ENCODE results near the gene MKNK2. TPM values are rescaled to one million over a fixed set of nuclear protein-coding genes. Genes with fewer than 3 reads are reported as not detected.

The MKNK2 gene
- total RNA-seq, 1 experiment from 2014 or later, result 271 TPM

GRCh38 chr19:2080336-2080988 lies 29.4 kb upstream of the MKNK2 start:
- H3K27ac ChIP-seq (ENCODE audit: low read depth, low read length), result no peak overlapping the region
- H3K4me3 ChIP-seq (replicated peaks in 1 of 2; ENCODE audit: low read depth in 1 of 2, low read length in 2 of 2), result no peak overlapping the region
- ChIA-PET POLR2A (no interaction called here), RAD21 (ENCODE audit: low non-redundant PET in 1 of 2, low total read pairs in 2 of 2, uncharacterized antibody in 2 of 2, unreplicated experiment in 2 of 2) (no interaction called here), CTCF (no interaction called here)
- TF ChIP-seq RAD21 (IDR thresholded peaks at IDR 0.05; ENCODE audit: low read depth) (no peak), ELF1 (IDR thresholded peaks at IDR 0.05; ENCODE audit: borderline replicate concordance, low read depth) (no peak), TCF7L2 (IDR thresholded peaks at IDR 0.05; ENCODE audit: borderline replicate concordance, extremely low read depth, insufficient read depth, insufficient read length) (no peak), CTCF (IDR thresholded peaks at IDR 0.05 in 2 of 3, conservative IDR thresholded peaks at IDR 0.05 in 1 of 3; ENCODE audit: borderline replicate concordance in 1 of 3, insufficient read depth in 1 of 3, low read depth in 2 of 3, low read length in 2 of 3) (no peak), FOSL1 (IDR thresholded peaks at IDR 0.05; ENCODE audit: low read depth) (no peak), EZH2 (IDR thresholded peaks at IDR 0.05) (no peak), SRF (IDR thresholded peaks at IDR 0.05; ENCODE audit: low read depth) (no peak), ZFX (IDR thresholded peaks at IDR 0.05) (no peak), POLR2A (IDR thresholded peaks at IDR 0.05; ENCODE audit: borderline replicate concordance, extremely low read depth, insufficient read depth, insufficient read length) (no peak), SP1 (IDR thresholded peaks at IDR 0.05; ENCODE audit: low read depth) (no peak), ZBTB33 (IDR thresholded peaks at IDR 0.05; ENCODE audit: extremely low read depth, insufficient replicate concordance, low read length) (no peak), SIN3A (IDR thresholded peaks at IDR 0.05; ENCODE audit: low read depth) (no peak), EZH2phosphoT487 (IDR thresholded peaks at IDR 0.05; ENCODE audit: borderline replicate concordance) (no peak), REST (IDR thresholded peaks at IDR 0.05; ENCODE audit: low read depth) (no peak), POLR2AphosphoS5 (IDR thresholded peaks at IDR 0.05; ENCODE audit: low read depth, low read length) (no peak), CBX3 (IDR thresholded peaks at IDR 0.05; ENCODE audit: low read depth) (no peak), CEBPB (IDR thresholded peaks at IDR 0.05; ENCODE audit: low read depth) (no peak), YY1 (IDR thresholded peaks at IDR 0.05; ENCODE audit: extremely low read depth, insufficient replicate concordance, low read depth, low read length) (no peak), ATF3 (IDR thresholded peaks at IDR 0.05) (no peak)
- no peak overlapping the region for H2AFZ ChIP-seq (ENCODE audit: low read depth, low read length, poor library complexity, severe bottlenecking)
- DNase-seq (ENCODE audit: low read depth, low spot score) (no peak), ATAC-seq (no peak)
- no TSS peak for BruUV-seq (replicated peaks)
- H3K9ac ChIP-seq (ENCODE audit: low read length), result no peak overlapping the region
- no peaks in the 10 kb centered on the region for H3K9me2 ChIP-seq (ENCODE audit: insufficient read depth)
- no peaks in the 10 kb centered on the region for H3K27me3 ChIP-seq (ENCODE audit: insufficient read depth, low read length)
- H4K20me1 ChIP-seq (ENCODE audit: insufficient read depth), result no peaks in the 10 kb centered on the region
- no peaks in the 10 kb centered on the region for H3K9me3 ChIP-seq (ENCODE audit: control insufficient read depth in 1 of 2, insufficient read depth in 1 of 2, low read depth in 1 of 2, low read length in 2 of 2)
- H3K4me2 ChIP-seq (ENCODE audit: low read length), result no peak overlapping the region; the same call in 1 of the 2 replicates
- intact Hi-C loops (cut with micrococcal nuclease), result no loop called here
- peaks cover 3 to 4% of the 10 kb centered on the region in 2 experiments; a peak in 2 of 4 replicates for H3K36me3 ChIP-seq (ENCODE audit: control insufficient read depth in 1 of 2, insufficient read depth in 2 of 2, low read length in 2 of 2)
- no peaks in the 10 kb centered on the region for H3K79me2 ChIP-seq (ENCODE audit: insufficient read depth, low read length)
- peaks cover 3 to 15% of the 10 kb centered on the region in 2 experiments; a peak in 2 of 4 replicates for H3K4me1 ChIP-seq (ENCODE audit: control insufficient read depth in 1 of 2, insufficient read depth in 2 of 2, low read length in 2 of 2)
